Stimulated activated CD8-positive, alpha-beta memory T cell treated with anti-CD3 and anti-CD28 coated beads, Interleukin-4, amount 100 ng/mL, for 24 hours (primary cell): ENCODE measurements around the gene SNX3.

ENCODE experiments used
- DNase-seq: peaks from one replicate; pipeline ENCODE4 v3.0.0-alpha.2; 2020; ENCODE audit warnings: low read depth

The SNX3 gene

DNA sequence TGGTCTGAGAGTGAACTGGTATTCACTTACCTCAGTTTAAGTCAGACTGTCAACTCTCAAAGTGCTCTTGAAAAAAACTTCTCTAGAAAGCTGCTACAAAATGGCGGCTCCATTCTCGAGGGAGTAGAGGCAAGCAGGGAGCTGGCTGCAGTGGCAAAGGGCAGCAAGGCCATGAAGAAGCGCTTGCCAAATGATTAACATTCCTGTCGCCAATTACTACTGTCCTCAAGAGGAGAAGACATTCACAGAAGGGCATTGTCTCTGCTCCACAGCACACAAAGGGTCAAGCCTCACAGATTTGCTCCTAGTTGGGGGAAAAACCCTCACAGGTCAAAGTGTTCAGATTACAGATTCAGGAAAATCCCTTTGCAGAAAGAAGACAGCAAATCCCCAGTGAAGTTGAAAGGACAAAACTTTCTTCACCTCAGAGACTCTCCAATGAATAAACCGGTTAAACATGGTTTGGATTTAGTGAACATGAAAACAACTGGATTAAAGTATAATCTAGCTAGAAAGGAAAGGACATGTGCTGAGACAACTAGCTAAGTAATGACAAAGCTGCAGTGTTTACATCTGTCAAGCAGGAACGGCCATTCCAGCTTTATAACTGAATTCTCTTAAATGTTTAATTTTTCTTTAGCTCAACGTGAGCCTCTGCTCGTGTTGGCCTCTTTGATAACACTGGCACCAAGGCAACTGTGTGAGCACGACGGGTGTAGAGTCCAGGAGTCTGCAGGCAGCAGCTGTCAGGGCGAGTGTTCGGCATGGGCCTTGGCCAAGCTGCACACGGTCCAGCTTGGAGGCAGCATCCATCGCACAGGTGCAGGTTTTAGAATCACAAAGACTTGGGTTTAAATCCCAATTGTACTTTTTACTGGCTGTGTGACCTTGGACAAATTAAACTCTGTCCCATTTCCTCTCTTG is 57.4 kb downstream of the SNX3 start:
- DNase-seq: no peak

- DNase-seq: no peak
These were observed 60.2 kb downstream of the SNX3 start for GRCh38 chr6:108200631-108201030.

- no peak for DNase-seq
These were observed 60.7 kb downstream of the SNX3 start for GRCh38 chr6:108200186-108200585.

GRCh38 chr6:108198761-108199498 is 61.9 kb downstream of the SNX3 start:
- no peak for DNase-seq

DNA sequence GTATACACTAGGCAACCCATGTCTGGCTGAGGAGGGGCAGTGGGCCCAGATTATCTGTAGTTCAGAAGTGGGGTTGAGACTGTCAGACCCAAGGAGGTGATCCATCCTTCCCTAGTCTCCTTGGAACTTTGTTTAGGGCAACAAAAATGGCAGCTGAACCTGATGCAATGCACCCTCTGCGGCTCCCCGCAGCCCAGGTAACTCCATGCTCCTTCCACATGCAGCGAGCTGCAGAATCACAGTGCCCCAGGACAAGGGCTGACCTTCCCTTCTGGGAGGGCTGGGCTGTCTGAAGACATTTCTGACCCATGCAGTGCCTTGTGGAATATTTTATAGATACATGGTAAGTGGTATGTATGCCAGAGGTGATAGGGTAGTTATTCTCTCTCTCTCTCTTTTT is 65.6 kb downstream of the SNX3 start:
- no peak for DNase-seq

GRCh38 chr6:108194503-108194902 is 66.3 kb downstream of the SNX3 start:
- DNase-seq: no peak

DNA sequence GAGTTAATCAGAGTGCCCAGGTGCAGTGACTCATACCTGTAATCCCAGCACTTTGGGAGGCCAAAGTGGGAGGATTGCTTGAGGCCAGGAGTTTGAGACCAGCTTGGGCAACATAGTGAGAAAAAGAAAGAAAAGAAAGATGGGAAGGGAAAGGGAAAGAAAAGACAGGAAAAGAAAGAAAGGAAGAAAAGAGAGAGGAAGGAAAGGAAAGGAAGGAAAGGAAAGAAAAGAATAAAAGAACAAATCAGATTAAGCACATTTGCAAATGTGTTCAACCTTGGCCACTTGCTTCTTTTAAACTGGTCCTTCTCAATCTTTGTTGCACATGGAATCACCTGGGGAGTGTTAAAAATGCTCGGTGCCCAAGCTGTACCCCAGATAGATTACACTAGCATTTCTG is 67.0 kb downstream of the SNX3 start:
- no peak for DNase-seq

DNA sequence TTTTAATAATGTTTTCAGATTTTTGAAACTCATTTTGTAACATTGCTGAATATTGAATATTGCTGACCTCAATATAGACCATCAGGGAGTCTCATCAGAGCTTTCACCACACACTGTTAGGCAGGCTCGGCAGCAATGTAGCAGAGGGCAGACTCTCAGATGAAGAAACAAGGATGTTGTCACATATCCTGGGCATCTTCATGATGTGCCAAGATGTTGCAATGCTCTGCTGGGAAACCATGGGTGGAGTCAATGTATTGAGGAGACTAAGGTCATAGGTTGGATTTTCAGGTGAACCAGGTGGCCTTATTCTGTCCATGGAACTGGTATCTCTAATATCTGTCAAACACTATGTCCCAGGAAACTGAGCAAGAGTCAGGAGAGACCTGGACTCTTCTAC is 67.7 kb downstream of the SNX3 start:
- no peak for DNase-seq

DNA sequence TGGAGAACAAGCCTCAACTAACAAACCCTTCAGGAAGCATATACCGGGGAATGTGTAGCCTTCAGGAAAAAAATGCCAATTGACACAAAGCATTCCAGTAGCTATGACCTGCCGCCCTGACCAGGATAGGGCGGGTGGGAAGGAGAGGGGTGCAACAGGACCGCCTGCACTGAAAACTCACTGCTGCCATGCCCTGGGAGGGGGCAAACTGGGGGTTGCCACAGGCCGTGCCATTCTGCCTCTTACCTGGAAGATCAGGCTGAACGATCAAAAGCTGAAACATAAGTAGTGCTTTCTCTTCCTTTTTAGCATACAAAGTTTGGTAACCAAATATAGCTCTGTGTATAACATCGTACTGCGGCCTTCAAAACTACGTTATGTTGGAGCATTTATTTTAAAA is 73.3 kb downstream of the SNX3 start:
- no peak for DNase-seq

DNA sequence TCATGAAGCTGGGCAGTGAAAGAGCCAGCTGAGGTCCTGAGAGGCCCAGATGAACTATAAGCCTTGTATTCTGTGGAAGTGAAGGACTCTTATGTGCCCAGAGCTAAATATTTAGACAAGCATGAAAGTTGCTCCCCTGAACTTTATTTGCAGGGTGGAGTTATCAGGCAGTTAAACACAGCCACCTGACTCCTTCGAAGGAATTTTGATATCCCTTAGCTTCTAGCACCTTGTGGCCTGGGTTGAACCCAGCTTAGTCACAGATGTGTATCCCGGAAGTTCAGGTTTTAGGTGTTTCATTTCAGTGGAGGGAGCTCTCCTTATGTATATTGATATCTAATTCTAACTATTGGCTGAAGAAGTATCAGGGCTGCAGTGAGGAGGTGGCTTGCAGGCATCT is 74.6 kb downstream of the SNX3 start:
- no peak for DNase-seq

DNA sequence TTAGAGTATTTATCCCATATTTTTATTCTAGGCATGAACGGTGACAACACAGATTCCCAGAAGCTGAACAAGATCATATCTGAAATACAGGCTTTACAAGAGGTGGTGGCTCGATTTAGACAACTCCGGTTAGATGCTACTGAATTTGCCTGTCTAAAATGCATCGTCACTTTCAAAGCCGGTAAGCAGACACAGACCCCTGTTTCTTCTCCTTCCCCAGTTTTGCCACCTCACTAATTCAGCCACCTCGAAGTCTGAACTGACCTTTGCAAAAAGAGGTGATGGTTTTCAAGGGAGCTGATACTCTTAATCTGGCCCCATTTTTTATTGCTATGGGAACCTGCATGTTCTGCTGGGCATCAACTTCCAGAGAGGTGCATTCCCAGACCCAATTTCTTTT is 80.1 kb downstream of the SNX3 start:
- no peak for DNase-seq

DNA sequence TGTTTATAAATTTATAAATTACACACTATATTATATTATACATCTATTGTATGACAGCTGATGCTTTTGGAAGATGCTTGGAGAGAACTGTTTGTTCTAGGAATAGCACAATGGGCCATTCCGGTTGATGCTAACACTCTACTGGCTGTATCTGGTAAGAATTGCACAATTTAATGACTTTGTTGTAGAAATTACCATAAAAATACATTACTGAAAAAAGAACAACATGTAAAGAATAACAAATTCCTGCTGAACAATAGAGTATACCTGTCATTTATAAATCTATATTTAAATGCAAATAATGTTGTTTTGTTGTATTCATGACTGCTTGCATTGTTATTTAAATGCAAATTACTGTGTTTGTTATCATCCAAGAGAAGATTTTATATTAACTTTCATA is 80.6 kb downstream of the SNX3 start:
- no peak for DNase-seq

DNA sequence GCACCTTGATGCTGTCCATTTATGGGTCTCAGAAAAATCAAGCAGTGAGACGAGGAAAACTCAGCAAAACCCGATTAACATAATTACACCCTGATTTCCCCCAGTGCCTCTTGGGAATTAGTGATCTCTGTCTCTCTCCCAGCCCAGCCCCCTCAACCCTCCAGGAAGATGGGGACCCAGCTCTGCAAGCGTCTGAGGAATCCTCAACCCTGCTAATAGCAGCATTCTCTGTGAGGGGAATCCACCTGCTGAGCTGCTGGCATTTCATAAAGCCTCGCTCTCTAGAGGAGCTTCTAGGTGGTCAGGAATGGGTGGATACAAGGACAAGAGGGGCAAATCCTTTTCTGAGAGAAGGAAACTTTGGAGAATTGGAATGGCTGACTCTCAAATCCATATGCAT is 81.1 kb downstream of the SNX3 start:
- no peak for DNase-seq

GRCh38 chr6:108176281-108177089 is 84.4 kb downstream of the SNX3 start:
- no peak for DNase-seq

DNA sequence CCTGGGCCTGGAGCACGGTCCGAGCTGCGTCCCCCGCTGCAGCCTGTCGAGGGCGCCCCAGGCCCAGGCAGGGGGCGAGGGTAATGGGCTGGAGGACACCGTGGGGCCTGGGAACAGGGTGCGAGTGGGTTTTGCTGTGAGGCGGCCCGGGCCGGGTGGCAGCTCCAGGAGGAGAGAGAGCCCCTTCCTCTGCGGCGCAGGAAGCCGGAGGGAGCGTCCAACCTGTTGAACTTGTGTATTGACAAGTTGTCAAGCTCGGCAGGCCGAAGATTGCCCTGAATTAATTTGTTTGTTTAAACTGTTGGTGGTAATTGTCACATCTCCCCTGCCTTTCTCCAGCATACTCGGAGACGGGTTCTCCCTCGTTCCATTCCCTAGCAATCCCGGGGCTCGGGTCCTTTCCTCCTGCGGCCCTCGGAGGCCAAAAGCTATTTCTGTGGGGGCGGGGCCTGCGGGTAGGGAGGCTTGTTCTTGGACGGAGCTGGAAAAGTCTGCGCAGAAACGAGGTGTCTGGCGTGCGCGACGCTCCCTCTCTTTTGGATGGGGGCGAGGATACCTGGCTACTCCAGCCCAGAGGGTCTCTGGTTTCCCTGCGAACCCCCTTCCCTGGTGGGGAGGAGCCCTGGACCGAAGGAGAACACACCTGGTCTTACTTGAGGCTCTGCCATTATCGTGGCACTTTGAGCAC is 85.1 kb downstream of the SNX3 start:
- no peak for DNase-seq

DNA sequence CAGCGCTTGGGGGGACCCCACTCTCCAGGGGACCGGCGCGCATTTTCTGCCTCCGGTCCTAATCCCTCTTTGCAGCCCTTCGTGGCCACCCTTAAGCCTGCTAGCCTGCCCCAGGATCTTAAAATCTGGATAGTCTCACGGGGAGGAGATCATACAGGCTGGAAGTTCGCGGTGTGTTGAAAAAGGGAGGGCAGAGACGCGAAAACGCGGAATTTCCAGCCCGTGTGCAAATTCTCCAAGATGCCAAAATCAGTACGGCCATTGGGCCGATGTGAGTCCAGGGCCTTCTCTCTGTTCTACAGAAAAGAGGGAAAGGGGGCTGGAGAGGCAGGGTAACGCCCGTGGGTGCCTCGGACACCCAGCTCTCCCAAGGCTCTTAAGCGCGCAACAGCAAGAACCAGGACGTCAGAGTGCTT is 85.7 kb downstream of the SNX3 start:
- DNase-seq: no peak

DNA sequence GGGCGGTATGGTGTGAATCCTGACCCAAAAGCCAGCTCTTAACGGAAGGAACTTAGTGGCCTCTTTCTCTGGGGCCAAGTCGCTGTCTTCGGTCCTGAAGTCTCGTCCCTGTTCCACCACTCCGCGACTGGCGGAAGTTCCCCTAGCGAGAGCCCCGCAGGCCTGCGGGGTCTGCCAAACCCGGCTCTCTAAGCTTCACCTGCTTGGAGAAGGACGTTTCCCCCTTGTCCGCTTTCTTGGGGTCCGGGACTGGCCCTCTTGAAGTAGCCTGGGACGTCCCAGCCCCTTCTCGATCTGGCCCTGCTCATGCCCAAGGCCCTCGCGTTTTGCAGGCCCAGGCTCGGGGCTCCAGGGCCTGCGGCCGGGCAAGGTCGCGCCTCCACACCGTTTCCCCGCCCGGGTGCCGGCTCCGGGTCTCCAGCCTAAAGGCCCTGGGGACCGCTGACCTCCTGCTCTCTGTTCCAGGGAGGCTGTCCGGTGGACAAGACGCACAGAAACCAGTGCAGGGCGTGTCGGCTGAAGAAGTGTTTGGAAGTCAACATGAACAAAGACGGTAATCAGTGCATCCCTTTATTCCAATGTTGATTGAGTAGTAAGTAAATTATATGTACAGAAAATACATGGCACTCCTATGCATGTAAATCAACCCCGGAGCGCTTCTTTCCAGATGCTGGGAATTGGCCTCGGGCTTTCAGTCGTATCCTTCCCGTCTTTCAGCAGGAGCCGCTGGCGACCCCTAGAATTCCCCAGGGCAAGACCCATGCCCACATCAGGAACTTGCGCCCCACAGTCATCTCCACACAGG is 86.3 kb downstream of the SNX3 start:
- DNase-seq: no peak

DNA sequence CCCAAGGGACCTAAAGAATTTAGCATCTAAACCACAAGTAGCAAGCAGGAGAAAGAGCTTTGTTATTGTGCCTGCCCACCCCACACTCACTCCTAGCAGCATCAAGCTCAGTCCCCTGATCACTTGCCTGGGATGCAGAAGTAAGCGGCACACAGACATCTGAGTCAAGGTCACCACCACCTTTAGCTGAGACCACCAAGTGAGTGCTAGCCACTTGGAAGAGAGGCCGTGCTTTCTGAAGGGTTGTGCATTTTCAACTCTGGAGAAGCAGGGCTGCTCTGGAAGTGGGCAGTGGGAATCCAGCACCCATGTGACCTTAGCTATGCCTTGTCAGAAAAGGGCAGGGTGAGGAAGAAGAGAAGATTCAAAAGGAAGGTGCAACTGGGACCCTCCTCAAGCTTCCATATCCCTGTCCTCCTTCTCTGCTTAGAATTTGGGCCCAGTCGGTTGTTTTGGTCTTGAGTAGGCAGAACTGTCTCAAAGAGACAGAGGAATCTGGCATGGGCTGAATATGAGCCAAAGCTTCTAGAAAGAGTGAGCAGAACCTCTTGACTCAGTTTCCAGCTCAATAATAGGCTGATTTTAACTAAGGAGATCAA is 88.8 kb downstream of the SNX3 start:
- DNase-seq: no peak

- DNase-seq: no peak
These were observed 89.4 kb downstream of the SNX3 start for GRCh38 chr6:108171291-108171917.
